Vagina (tissue), 2 donors: ENCODE data around the gene OMP.

Experiments
- CTCF ChIP-seq, 3 experiments: fragments of 450-650 bp in 2 of 3; fragments of 200-600 bp in 1 of 3; sonication (generic) in 1 of 3; IDR thresholded peaks; one replicate each; pipeline ENCODE4 v1.5.1; 2017 to 2019; ENCODE audit warnings: antibody characterized with exemption in 3 of 3, mild to moderate bottlenecking in 2 of 3, moderate library complexity in 2 of 3
- POLR2AphosphoS5 ChIP-seq, 2 donors: sonication (generic); formaldehyde crosslinking; IDR thresholded peaks; one replicate each; pipeline ENCODE4 v1.9.0; 2017; ENCODE audit warnings: antibody characterized with exemption in 2 of 2, mild to moderate bottlenecking in 2 of 2, low read depth in 1 of 2; ENCODE audit not compliant: insufficient read depth in 1 of 2

DNA sequence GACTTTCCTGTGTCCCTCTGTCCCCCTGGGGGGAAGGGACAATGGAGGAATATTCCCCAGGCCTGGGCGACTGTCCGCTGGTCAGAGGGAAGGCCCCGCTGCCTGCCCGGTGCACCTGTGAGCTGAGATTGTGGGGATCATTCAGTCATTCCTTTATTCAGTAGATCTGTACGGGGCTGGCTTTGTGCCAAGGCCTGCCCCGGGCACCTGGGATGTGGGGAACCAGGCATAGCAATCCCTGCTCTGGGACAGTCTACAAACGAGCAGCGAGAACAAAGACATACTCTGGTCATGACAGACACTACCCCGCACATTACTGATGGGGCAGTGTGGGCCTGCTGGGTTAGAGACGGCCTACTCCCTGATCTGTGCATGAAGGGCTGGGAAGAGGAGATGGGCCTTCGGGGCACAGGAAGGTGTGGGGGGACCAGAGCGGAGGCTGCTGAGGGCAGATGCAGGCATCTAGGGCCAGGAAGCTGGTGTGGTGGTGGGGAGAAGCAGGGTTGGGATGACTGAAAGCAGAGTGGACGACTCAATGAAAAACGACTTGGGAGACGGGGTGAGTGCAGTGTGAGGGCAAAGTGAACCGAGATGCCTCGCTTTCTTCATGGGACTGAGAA, 23.6 kb downstream of the OMP start:
- TF ChIP-seq POLR2AphosphoS5 (IDR thresholded peaks at IDR 0.05; ENCODE audit: insufficient read depth in 1 of 2, low read depth in 1 of 2) (no peak), CTCF (IDR thresholded peaks at IDR 0.05) (no peak)
